Large intestine (tissue), 3 donors: Measurements from ENCODE around the gene NDRG2. TPM values are rescaled to one million over a fixed set of nuclear protein-coding genes. Genes with fewer than 3 reads are reported as not detected.

Experiments
- DNase-seq, 2 donors: peaks; one replicate each; pipeline versions ENCODE4 v3.0.0 to v3.0.0-alpha.2; 2013
- H3K27ac ChIP-seq: one replicate; pipeline ENCODE4 v1.5.1; 2013; ENCODE audit warnings: low read length
- H3K27me3 ChIP-seq: 2 replicates; pipeline ENCODE4 v1.6.1; 2013; ENCODE audit warnings: low read length; ENCODE audit not compliant: control insufficient read depth, insufficient read depth
- H3K36me3 ChIP-seq: 2 replicates; pipeline ENCODE4 v1.6.1; 2013; ENCODE audit warnings: low read length; ENCODE audit not compliant: control insufficient read depth, insufficient read depth
- H3K4me1 ChIP-seq: one replicate; pipeline ENCODE4 v1.6.1; 2013; ENCODE audit warnings: low read length; ENCODE audit not compliant: control insufficient read depth, insufficient read depth
- H3K4me3 ChIP-seq: one replicate; pipeline ENCODE4 v1.5.1; 2013; ENCODE audit warnings: low read length
- H3K9me3 ChIP-seq: one replicate; pipeline ENCODE4 v1.6.1; 2013; ENCODE audit warnings: mild to moderate bottlenecking, low read depth, low read length, moderate library complexity; ENCODE audit not compliant: control insufficient read depth
- WGBS: methylation state at CpG from one replicate; pipeline ENCODE4 v1.1.5; 2013; ENCODE audit warnings: low lambda C conversion rate; ENCODE audit not compliant: insufficient coverage; 5-methylcytosine and 5-hydroxymethylcytosine counted together
- polyA plus RNA-seq: library from polyadenylated mRNA; unstranded; fragments of 120-200 nt; gene quantifications from one replicate; pipeline ENCODE4 v1.2.1, GENCODE V29; 2013

The NDRG2 gene
- polyA plus RNA-seq, 1 donor: 76.5 TPM

GRCh38 chr14:21022686-21023085 is 2.2 kb downstream of the NDRG2 start:
- no peak for DNase-seq
- H3K27me3 ChIP-seq: no peaks in the 10 kb centered on the region
- H3K4me1 ChIP-seq: peaks cover 16% of the 10 kb centered on the region
- WGBS: 94% methylated on average over 3 of the region's 5 CpGs
- H3K9me3 ChIP-seq: no peaks in the 10 kb centered on the region
- H3K36me3 ChIP-seq: peaks cover 36% of the 10 kb centered on the region
- H3K27ac ChIP-seq: no peak overlapping the region
- H3K4me3 ChIP-seq: no peak overlapping the region

- H3K36me3 ChIP-seq: peaks cover 48% of the 10 kb centered on the region
- H3K4me3 ChIP-seq: no peak overlapping the region
- peaks cover 16% of the 10 kb centered on the region for H3K4me1 ChIP-seq
- no peaks in the 10 kb centered on the region for H3K27me3 ChIP-seq
- no peak overlapping the region for H3K27ac ChIP-seq
- DNase-seq: no peak
- no peaks in the 10 kb centered on the region for H3K9me3 ChIP-seq
- WGBS: no CpG with 5 or more reads among the region's 5 CpGs
Observed at GRCh38 chr14:21020977-21021545, 3.8 kb downstream of the NDRG2 start.

GRCh38 chr14:21019366-21019765 is 5.5 kb downstream of the NDRG2 start:
- peaks cover 48% of the 10 kb centered on the region for H3K36me3 ChIP-seq
- peaks cover 11% of the 10 kb centered on the region for H3K4me1 ChIP-seq
- no CpG with 5 or more reads among the region's 1 CpG for WGBS

GRCh38 chr14:21018781-21019180 is 6.1 kb downstream of the NDRG2 start:
- Histone ChIP-seq H3K4me3 (no peak overlapping the region), H3K9me3 (no peaks in the 10 kb centered on the region), H3K27me3 (no peaks in the 10 kb centered on the region), H3K36me3 (peaks cover 48% of the 10 kb centered on the region), H3K27ac (no peak overlapping the region), H3K4me1 (peaks cover 6% of the 10 kb centered on the region)
- WGBS: no CpG with 5 or more reads among the region's 3 CpGs
- no peak for DNase-seq

More at GRCh38 chr14:21019366-21019765, 5.5 kb downstream of the NDRG2 start:
- no peak for DNase-seq
- Histone ChIP-seq H3K9me3 (no peaks in the 10 kb centered on the region), H3K27ac (no peak overlapping the region), H3K27me3 (no peaks in the 10 kb centered on the region), H3K4me3 (no peak overlapping the region)

GRCh38 chr14:21018286-21018685 is 6.6 kb downstream of the NDRG2 start:
- Histone ChIP-seq H3K36me3 (peaks cover 48% of the 10 kb centered on the region), H3K4me3 (no peak overlapping the region), H3K27me3 (no peaks in the 10 kb centered on the region), H3K4me1 (peaks cover 3% of the 10 kb centered on the region), H3K27ac (no peak overlapping the region), H3K9me3 (no peaks in the 10 kb centered on the region)
- WGBS: no CpG with 5 or more reads among the region's 7 CpGs
- DNase-seq: no peak

- no CpG with 5 or more reads among the region's 28 CpGs for WGBS
- no peaks in the 10 kb centered on the region for H3K27me3 ChIP-seq
- H3K4me3 ChIP-seq: no peak overlapping the region
- H3K36me3 ChIP-seq: peaks cover 48% of the 10 kb centered on the region
- no peak for DNase-seq
- H3K4me1 ChIP-seq: peaks cover 3% of the 10 kb centered on the region
- no peaks in the 10 kb centered on the region for H3K9me3 ChIP-seq
- no peak overlapping the region for H3K27ac ChIP-seq
Observed at GRCh38 chr14:21017528-21018245, 7.2 kb downstream of the NDRG2 start.

GRCh38 chr14:21016413-21017190 is 8.3 kb downstream of the NDRG2 start:
- Histone ChIP-seq H3K4me3 (no peak overlapping the region), H3K27ac (no peak overlapping the region), H3K9me3 (no peaks in the 10 kb centered on the region), H3K27me3 (no peaks in the 10 kb centered on the region), H3K36me3 (peaks cover 46% of the 10 kb centered on the region), H3K4me1 (peaks cover 3% of the 10 kb centered on the region)
- DNase-seq: no peak
- no CpG with 5 or more reads among the region's 9 CpGs for WGBS

GRCh38 chr14:21015312-21015711 is 9.5 kb downstream of the NDRG2 start:
- H3K27ac ChIP-seq: no peak overlapping the region
- DNase-seq: no peak
- H3K27me3 ChIP-seq: no peaks in the 10 kb centered on the region
- H3K4me3 ChIP-seq: no peak overlapping the region
- peaks cover 6% of the 10 kb centered on the region for H3K4me1 ChIP-seq
- 80% methylated on average over 2 of the region's 6 CpGs for WGBS
- H3K9me3 ChIP-seq: no peaks in the 10 kb centered on the region
- peaks cover 33% of the 10 kb centered on the region for H3K36me3 ChIP-seq

GRCh38 chr14:21014761-21015190 is 10.1 kb downstream of the NDRG2 start:
- no peak overlapping the region for H3K27ac ChIP-seq
- DNase-seq: peak; percentile 82 to 85
- WGBS: no CpG with 5 or more reads among the region's 4 CpGs

GRCh38 chr14:21011136-21011535 is 13.7 kb downstream of the NDRG2 start:
- peaks cover 15% of the 10 kb centered on the region for H3K4me1 ChIP-seq
- H3K4me3 ChIP-seq: no peak overlapping the region
- H3K9me3 ChIP-seq: no peaks in the 10 kb centered on the region

More at GRCh38 chr14:21014761-21015190, 10.1 kb downstream of the NDRG2 start:
- Histone ChIP-seq H3K4me3 (no peak overlapping the region), H3K27me3 (no peaks in the 10 kb centered on the region), H3K4me1 (peaks cover 10% of the 10 kb centered on the region), H3K36me3 (peaks cover 31% of the 10 kb centered on the region), H3K9me3 (no peaks in the 10 kb centered on the region)

More at GRCh38 chr14:21011136-21011535, 13.7 kb downstream of the NDRG2 start:
- WGBS: no CpG with 5 or more reads among the region's 1 CpG
- Histone ChIP-seq H3K27me3 (no peaks in the 10 kb centered on the region), H3K27ac (no peak overlapping the region), H3K36me3 (no peaks in the 10 kb centered on the region)
- no peak for DNase-seq
